GM12892 (cell line): Measurements from ENCODE around the gene ETS1.

ENCODE experiments used
- POLR2A ChIP-seq: IDR thresholded peaks from 2 replicates; pipeline ENCODE4 v1.6.1; 2011; ENCODE audit warnings: low read depth, low read length, control low read depth
- POLR2AphosphoS5 ChIP-seq: IDR thresholded peaks from 2 replicates; pipeline ENCODE4 v1.6.1; 2011; ENCODE audit warnings: low read depth, low read length, control low read depth
- TAF1 ChIP-seq: IDR thresholded peaks from 2 replicates; pipeline ENCODE4 v1.6.1; 2011; ENCODE audit warnings: low read depth, mild to moderate bottlenecking, control low read depth, low read length, borderline replicate concordance

GRCh38 chr11:128532572-128533091 is 54.7 kb downstream of the ETS1 start:
- no peak for TF ChIP-seq POLR2A
- TF ChIP-seq TAF1: no peak
- TF ChIP-seq POLR2AphosphoS5: no peak
